Measurements from ENCODE around the gene ADAMTS3.

The ADAMTS3 gene

GRCh38 chr4:72568959-72569718 is at the start of gene ADAMTS3:
Gene ADAMTS3, minus strand, starts transcription at chr4:72569221. Its CDS starts 459 bp downstream, at chr4:72568762.
- no peak for DNase-seq

GRCh38 chr4:72613959-72614358 is 44.9 kb upstream of the ADAMTS3 start:
- no peak for DNase-seq

- no peak for DNase-seq
These were observed 37.7 kb upstream of the ADAMTS3 start for GRCh38 chr4:72606751-72607150.

GRCh38 chr4:72604324-72604723 is 35.3 kb upstream of the ADAMTS3 start:
- no peak for DNase-seq

- DNase-seq = no peak
These were observed 33.7 kb upstream of the ADAMTS3 start for GRCh38 chr4:72602396-72603376.

- DNase-seq = no peak
These were observed 22.8 kb upstream of the ADAMTS3 start for GRCh38 chr4:72591547-72592454.

- DNase-seq = no peak
These were observed 18.3 kb upstream of the ADAMTS3 start for GRCh38 chr4:72587334-72587733.

- no peak for DNase-seq
These were observed 13.8 kb upstream of the ADAMTS3 start for GRCh38 chr4:72582853-72583252.

GRCh38 chr4:72577211-72577610 is 8.2 kb upstream of the ADAMTS3 start:
- DNase-seq = no peak

GRCh38 chr4:72571337-72571736 is 2.3 kb upstream of the ADAMTS3 start:
- DNase-seq = no peak

GRCh38 chr4:72569719-72570235 is 756 bp upstream of the ADAMTS3 start:
- no peak for DNase-seq

GRCh38 chr4:72567821-72568675 is 973 bp downstream of the ADAMTS3 start:
- no peak for DNase-seq

GRCh38 chr4:72567036-72567435 is 2.0 kb downstream of the ADAMTS3 start:
- DNase-seq = no peak

GRCh38 chr4:72566464-72566972 is 2.5 kb downstream of the ADAMTS3 start:
- no peak for DNase-seq

GRCh38 chr4:72564789-72565188 is 4.2 kb downstream of the ADAMTS3 start:
- no peak for DNase-seq

- DNase-seq = no peak
These were observed 4.8 kb downstream of the ADAMTS3 start for GRCh38 chr4:72564184-72564583.

GRCh38 chr4:72558655-72559054 is 10.4 kb downstream of the ADAMTS3 start:
- no peak for DNase-seq

- no peak for DNase-seq
These were observed 12.0 kb downstream of the ADAMTS3 start for GRCh38 chr4:72557021-72557420.

GRCh38 chr4:72555377-72555831 is 13.6 kb downstream of the ADAMTS3 start:
- no peak for DNase-seq

GRCh38 chr4:72553540-72554337 is 15.3 kb downstream of the ADAMTS3 start:
- DNase-seq = no peak
